GM21723 (cell line): ENCODE results near the gene NOS1AP.
"Not testable (repeated sequence)": the region's sequence is repeated elsewhere in the genome, so short reads cannot be mapped to it uniquely, and the experiment has no call there.

ENCODE experiments used
- ATAC-seq: cut with Tn5 transposase; IDR thresholded peaks from one replicate; pipeline ENCODE4 v1.9.1; 2021; ENCODE audit warnings: mild to moderate bottlenecking, moderate library complexity; ENCODE audit not compliant: unreplicated experiment

The NOS1AP gene

DNA sequence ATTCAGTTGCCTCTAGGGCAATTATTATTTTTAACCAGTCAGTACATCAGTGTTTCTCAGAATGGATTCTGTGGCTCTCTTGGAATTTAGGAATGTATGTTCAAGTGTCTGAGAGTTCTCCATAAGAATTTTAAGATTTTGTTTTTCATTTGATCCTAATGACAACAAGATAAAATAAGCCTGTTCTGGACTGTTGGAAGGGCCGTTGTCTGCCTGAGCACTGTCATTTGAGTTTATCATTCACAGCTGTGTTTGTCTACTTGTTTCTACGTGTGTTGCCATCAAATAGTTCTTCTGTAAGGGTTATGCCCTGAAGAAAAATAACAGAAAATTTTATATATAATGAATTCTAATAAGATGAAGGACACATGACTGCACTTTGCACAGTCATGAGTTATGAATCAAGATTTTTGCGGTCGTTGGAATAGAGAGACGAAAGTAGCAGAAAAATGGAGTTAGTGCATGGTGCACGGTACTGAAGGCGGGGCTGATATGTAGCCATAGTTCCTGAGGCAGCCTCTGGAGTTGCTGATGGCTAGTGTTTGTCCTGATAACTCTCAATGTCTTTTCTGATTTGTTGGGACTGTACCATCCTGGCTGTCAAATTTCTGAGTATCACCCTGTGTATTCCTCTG lies 92.5 kb downstream of the NOS1AP start:
- no peak for ATAC-seq

DNA sequence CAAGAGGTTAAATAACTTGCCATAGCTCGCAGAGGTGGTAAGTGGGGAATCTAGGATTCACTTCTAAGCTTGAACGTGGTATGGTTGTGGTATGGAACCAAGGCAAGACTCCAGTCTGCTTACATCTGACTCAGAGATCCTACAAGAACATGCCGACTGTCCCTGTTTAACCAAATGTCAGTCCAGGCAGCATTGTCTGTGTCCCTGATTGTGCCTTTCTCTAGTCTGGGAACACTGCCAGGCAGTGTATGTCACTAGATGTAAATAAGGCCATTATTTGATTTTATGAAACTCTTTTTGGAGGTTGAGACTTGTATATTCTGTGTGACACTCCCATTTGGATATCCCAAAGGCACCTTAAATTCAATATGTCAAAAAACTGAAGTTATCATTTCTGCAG lies 96.0 kb downstream of the NOS1AP start:
- ATAC-seq = no peak

DNA sequence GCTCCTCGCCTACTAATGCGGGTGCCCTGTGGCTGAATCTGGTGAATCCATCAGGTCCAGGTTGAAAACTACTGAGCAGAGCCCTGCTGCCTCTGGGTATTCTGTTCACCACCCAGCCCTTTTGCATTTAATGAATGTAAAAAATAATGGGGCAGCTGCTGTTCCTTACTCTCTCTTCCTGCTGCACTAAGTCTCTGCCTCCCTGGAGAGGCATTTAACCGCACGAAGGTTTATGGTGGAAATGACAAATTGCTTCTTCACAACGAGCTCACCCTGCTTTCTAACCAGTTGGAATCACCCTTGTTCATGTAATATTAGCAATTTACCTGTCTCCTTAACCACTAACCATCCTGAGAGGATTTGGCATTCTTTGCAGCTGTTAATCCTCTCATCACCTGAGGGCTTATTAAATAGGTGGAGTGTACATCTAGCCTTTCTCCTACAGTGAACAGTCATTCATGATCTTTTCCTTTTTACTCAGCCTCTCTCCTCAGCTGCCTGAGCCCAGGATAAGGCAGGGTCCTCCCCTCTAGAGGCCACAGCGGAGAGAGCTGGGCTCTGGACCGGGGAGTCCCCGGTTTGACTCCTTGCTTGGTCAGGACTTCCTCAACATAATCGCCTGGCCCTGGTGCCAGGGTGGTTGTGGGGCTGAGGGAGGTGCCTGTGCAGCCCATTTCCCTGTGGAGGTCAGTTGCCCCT lies 97.6 kb downstream of the NOS1AP start:
- ATAC-seq = no peak

DNA sequence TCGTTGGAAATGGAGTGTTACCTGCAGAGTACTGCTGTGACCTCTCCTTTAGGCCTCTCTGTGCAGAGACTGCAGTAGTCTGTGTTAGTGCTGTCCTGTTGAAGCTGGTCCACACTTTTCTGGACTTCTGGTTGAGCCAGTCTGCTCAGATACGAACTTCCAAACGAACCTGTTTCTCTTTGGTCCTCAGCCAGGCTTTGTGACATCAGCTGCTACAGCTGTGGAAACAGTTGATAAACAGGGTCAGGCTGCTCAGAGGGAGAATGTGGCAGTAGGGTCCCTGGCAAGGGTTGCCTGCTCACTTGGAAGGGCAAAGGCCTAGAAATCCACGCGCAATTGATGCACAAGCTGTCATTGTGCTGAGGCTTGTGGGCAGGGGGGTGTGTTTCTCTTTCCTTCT lies 98.8 kb downstream of the NOS1AP start:
- ATAC-seq = no peak

DNA sequence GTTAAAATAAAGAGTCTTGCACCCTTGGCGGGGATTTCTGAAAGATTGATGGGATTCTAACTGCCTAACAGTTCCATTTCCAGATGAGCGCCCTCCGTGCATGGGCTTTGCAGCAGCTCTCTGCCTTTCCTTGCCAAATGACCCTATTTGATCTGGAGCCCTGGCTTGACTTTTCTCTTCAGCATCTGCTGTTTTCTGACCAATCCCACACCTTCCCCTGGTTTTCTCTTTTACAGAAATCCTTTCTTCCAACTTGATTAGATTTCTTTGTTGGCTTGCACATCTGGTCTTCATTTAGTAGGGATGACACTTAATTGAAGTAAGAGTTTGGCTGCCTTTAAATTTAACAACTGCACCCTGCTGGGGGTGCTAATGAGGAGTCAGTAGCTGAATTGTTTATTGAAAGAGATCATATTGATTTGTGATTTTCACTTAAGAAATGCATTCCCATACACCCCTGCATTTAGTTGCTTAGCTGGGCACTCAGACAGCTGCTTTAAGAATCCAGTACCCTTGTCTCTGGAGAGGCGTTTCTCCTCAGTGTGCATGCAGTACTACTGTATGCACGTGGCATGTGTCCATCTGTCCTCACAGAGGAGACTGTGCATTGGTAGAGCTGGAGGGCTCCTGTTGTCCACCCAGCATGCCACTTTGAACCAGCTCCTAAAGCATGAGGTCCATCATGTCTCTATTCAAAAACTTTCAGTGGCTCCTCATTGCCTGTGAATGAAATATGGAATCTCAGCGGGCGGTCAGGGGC lies 99.7 kb downstream of the NOS1AP start:
- no peak for ATAC-seq

DNA sequence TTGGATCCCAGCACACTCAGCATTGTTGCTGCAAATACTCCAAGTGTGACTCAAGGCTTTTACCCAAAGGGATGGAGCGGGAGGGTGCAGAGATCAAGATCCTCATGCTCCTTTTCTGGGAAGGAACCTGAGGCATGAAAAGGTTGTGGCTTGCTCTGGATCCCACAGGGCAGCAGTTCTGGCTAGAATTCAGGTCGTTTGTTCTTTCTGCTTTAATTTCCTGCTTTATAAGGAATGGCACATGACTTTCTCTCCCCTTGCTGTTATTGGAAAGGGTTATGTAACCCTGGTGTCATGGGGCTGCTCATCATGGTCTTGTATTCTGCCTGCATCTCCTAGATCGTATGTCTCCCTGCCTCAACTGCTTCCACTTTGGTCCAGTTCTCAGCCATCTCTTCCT lies 101.6 kb downstream of the NOS1AP start:
- no peak for ATAC-seq

DNA sequence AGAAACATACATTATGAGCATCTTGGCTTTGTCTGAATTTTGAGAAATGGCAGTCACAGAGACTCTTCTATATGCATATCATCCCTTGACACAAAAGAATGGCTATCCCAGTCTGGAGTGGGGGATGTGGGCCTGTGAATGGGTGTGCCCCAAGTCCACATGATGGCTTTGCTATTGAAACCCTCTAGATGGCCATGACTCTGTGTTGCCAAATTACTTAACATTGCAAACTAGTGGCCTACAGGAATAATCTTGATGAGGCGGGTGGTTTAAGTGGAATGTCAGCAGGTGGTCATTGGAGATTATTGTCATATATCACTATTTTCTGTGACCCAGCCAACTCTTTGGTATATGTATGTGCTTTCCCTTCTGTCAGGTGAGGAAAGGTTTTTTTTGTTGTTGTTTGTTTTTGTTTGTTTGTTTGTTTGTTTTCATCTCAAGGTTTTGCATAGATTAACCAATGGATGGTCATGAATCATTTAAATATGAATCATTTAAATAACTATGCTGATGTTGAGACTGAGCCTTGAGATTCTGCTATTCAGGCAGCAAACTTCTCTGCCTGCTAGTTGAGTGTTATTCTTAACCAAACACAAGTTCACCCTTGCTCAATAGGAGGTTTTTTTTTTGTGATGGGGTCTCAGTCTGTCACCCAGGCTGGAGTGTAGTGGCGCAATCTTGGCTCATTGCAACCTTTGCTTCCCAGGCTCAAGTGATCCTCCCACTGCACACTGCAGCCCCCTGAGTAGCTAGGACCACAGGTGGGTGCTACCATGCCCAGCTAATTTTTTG lies 103.0 kb downstream of the NOS1AP start:
- no peak for ATAC-seq

DNA sequence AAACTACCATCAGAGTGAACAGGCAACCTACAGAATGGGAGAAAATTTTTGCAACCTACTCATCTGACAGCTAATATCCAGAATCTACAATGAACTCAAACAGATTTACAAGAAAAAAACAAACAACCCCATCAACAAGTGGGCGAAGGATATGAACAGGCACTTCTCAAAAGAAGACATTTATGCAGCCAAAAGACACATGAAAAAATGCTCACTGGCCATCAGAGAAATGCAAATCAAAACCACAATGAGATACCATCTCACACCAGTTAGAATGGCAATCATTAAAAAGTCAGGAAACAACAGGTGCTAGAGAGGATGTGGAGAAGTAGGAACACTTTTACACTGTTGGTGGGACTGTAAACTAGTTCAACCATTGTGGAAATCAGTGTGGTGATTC lies 104.1 kb downstream of the NOS1AP start:
- not testable (repeated sequence) for ATAC-seq

DNA sequence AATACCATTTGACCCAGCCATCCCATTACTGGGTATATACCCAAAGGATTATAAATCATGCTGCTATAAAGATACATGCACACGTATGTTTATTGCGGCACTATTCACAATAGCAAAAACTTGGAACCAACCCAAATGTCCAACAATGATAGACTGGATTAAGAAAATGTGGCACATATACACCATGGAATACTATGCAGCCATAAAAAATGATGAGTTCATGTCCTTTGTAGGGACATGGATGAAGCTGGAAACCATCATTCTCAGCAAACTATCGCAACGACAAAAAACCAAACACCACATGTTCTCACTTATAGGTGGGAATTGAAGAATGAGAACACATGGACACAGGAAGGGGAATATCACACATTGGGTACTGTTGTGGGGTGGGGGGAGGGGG lies 104.5 kb downstream of the NOS1AP start:
- ATAC-seq = not testable (repeated sequence)

DNA sequence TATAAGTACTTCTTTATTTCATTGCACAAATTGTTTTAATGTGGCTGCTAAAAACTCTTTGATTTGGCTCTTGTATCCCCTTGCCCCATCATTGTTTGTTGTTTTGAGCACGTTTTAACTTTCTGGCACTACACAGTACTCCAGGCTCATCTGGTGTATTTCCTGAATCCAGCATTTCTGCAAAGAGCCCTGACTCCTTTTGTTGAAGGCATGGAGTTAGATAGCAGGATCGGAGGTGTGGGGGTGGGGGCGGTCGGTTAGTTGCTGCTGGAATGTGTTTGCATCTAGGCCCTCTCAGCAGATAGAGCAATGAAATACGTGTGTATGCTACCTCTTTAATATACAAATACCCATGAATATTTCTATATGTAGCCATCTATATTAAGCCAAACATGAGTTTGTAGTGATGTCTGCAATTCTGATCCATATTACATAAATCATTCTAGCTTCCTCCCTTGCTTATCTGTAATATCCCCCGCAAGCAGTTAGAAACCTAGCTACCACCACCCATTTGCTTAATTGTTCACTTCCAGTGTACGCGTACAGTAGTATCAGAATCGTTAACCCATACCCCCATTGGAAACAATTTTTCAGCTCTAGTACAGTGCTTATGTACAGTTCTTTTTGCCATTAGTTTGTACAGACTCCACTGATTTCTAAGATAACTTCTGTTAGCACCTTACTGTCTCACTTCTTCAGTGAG lies 106.0 kb downstream of the NOS1AP start:
- ATAC-seq = no peak

DNA sequence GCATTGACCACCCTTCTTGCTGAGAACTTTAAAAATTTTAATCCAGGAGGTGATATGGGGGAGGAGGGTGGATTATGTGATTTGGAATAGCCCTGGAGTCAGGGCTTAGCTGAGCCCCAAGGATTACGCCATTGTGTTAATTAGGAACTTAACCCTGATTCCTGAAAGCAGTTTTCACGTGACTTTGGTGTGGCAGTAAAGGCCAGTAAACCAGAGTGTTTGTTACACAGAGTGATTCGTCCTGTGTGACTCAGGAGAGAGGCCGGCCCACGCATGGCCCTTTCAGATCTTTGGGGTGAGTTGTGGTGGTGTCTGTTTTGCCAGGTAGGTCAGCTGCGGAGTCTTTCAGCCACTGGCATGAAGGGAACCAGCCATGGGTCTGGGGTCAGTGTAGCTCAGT lies 107.6 kb downstream of the NOS1AP start:
- ATAC-seq = no peak

DNA sequence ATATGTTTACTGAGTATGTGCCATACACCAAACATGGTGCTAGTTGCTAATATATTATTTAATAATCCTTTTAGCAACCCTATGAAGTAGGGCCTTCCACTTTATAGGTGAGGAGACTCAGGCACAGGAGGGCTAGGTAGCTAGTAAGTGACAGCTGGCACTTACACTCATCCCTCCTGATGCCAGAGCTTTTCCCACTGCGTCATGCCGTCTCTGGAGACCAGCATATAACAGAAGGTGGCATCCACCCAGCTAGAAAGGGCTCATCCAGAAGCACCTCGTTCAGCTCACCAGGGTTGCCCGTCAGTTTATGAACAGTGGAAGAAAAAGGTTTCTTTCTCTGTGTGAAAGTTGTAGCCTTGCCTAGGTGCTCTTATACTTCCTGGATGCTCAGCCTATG lies 108.9 kb downstream of the NOS1AP start:
- ATAC-seq = no peak

DNA sequence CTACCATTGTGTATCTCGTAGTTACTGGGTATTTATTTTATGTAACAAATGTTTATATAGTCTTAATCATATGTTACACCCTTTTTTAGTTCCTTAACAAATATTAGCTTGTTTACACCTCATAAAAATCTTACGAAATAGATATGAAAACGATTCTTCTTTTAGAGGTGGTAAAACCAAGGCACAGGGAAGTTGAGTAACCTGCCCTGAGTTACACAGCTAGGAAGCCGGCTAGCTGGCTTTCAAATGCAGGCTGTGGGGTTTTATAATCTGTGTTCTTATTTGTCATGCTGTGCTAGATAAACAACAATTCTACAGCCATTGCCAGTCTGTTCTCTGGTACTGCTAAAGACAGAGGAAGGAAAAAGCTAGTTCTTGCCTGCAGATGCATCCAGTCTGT lies 109.6 kb downstream of the NOS1AP start:
- ATAC-seq = no peak

DNA sequence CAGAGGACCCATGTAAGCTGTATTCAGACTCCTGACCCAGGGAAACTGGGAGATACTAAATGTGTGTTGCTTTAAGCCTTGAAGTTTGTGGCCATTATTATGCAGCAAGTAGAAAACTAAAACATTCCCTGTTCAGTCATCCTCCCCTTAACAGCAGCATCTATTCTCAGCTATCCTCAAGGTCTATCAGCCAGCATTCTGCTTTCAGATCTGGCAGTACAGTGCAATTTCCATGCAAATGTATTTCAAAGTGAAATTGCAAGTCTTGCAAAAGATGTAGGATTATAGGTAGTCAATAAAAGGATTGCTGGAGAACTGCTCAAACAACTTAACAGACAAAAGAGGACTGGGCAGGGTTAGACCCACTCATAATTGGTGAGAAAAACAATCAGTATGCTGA lies 111.3 kb downstream of the NOS1AP start:
- ATAC-seq = no peak

DNA sequence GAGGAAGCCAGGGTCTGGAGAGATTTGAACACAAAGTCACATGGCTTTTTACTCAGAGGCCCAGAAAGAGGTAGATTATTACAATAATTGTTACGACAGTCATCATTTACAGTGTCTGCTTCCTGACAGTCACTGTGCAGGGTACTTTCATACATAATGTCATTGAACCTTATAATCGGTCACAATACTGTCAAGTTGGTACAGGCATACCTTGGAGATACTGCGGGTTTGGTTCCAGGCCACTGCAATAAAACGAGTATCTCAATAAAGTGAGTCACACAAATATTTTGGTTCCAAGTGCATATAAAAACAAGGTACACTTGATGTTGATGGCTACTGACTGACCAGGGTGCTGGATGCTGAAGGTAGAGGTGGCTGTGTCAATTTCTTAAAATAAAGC lies 112.6 kb downstream of the NOS1AP start:
- ATAC-seq = no peak

DNA sequence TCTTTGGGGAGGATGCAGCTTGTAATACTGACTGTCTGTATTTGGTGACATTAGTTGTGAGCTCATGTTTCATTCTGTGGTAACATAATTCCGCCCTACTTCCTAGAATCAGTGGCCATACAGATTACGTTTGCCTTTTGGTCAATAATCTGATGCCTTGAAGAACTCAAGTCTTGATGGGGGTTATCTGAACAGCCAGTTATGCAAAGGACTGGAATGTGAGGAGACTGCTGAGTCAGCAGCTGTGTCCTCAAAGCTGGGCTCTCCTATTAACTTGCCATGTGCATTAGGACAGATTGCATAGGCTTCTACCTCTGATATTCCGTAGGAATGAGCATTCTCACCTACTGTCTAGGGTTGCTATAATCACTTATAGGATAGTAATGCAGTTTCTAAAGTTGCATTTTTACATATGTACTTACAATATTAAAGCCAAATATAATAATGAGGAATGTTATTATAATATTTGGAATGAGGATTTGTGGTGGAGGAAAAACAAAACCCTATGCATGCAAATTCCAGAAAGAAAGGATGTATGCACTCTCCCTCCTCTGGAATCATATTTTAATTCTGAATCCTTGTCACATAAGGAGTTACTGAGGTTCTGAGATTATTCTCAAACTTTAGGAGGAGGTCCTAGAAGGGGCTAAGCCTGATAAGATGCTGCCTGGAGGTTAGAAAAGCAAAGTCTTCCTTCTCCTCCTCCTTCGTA lies 116.0 kb downstream of the NOS1AP start:
- no peak for ATAC-seq

DNA sequence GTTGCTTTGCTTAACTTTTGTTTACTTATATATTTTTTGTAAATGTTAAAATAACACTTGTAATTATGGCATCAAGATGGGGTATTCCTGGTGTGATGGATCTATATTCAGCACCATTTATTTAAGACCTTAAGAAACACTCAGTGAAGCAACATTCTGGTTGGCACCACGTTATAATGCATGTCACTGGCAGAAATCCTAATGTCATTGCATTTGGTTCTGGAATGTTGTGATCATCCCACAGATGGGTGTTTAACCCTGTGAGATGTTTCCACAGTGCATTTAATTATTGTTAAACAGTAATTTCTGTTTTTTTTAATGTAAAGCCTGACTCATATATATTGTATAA lies 116.5 kb downstream of the NOS1AP start:
- no peak for ATAC-seq

DNA sequence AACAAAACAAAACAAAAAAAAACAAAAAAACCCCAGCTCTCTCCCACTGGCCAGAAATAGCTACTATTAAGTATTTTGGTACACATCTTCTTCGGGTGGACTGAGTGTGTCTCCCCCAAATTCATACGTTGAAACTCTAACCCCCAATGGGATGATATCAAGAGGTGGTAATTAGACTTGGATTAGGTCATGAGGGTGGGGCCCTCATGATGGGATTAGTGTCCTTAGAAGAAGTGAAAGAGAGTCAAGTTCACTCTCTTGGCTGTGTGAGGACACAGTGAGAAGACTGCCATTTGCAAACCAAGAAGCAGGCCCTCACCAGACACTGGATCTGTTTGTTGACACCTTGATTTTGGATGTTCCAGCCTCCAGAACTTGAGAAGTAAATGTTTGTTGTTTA lies 116.9 kb downstream of the NOS1AP start:
- ATAC-seq = no peak

DNA sequence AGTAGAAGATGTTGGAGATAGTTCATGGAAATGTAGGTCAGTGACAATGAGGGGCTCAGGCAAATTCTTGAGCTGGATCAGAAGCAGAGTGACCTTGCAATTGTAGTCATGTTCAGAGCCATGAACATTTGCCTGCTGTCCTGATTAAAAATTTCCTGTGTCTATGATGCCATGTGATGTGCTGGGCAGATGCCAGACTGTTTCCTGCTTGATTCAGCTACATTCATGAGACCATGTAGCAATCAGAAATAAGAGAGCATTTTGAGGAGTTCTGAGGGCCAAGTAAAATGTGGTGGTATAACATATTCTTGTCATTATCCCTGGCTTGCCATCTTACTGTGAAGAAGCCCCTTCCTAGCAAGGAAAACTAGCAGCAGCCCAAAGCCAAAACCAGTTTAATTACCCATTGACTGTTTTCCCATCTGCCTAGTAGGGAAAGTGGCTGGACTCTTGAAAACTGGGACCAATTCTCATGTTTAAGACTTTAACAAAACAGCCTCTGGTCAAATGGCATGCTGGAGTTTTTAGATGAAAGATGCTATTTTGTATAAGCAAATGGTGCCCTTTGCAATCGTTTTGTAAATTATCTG lies 118.3 kb downstream of the NOS1AP start:
- ATAC-seq = no peak

DNA sequence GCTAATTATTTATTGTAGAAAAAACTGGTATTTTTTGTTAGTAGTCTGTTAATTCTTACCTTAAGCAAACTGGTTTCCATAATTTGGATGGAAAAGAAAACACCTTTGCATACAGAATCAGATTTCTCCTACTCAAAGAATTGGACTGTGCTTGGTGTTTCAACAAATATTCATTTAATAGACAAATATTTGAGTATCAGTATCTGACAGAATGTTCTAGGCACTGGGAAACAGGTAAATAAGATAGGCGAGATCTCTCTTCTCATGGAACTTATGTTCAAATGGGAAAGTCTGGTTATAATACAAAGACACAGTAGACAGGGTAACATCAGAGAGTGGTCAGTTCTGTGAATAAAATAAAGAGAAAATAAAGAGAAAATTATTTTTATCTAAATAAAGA lies 119.9 kb downstream of the NOS1AP start:
- no peak for ATAC-seq
